Camera-type eye (tissue), 1 donor: ENCODE measurements around the gene TECPR2. TPM values are rescaled to one million over a fixed set of nuclear protein-coding genes. Genes with fewer than 3 reads are reported as not detected.

Source experiments
- total RNA-seq: library from RNA; depleted of rRNA; stranded (reverse); fragments of >200 nt; gene quantifications from one replicate; pipeline ENCODE4 v1.2.3, GENCODE V29; 2014

Gene TECPR2, protein sequence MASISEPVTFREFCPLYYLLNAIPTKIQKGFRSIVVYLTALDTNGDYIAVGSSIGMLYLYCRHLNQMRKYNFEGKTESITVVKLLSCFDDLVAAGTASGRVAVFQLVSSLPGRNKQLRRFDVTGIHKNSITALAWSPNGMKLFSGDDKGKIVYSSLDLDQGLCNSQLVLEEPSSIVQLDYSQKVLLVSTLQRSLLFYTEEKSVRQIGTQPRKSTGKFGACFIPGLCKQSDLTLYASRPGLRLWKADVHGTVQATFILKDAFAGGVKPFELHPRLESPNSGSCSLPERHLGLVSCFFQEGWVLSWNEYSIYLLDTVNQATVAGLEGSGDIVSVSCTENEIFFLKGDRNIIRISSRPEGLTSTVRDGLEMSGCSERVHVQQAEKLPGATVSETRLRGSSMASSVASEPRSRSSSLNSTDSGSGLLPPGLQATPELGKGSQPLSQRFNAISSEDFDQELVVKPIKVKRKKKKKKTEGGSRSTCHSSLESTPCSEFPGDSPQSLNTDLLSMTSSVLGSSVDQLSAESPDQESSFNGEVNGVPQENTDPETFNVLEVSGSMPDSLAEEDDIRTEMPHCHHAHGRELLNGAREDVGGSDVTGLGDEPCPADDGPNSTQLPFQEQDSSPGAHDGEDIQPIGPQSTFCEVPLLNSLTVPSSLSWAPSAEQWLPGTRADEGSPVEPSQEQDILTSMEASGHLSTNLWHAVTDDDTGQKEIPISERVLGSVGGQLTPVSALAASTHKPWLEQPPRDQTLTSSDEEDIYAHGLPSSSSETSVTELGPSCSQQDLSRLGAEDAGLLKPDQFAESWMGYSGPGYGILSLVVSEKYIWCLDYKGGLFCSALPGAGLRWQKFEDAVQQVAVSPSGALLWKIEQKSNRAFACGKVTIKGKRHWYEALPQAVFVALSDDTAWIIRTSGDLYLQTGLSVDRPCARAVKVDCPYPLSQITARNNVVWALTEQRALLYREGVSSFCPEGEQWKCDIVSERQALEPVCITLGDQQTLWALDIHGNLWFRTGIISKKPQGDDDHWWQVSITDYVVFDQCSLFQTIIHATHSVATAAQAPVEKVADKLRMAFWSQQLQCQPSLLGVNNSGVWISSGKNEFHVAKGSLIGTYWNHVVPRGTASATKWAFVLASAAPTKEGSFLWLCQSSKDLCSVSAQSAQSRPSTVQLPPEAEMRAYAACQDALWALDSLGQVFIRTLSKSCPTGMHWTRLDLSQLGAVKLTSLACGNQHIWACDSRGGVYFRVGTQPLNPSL (N-terminal part only)
- 32.9 TPM for total RNA-seq

DNA sequence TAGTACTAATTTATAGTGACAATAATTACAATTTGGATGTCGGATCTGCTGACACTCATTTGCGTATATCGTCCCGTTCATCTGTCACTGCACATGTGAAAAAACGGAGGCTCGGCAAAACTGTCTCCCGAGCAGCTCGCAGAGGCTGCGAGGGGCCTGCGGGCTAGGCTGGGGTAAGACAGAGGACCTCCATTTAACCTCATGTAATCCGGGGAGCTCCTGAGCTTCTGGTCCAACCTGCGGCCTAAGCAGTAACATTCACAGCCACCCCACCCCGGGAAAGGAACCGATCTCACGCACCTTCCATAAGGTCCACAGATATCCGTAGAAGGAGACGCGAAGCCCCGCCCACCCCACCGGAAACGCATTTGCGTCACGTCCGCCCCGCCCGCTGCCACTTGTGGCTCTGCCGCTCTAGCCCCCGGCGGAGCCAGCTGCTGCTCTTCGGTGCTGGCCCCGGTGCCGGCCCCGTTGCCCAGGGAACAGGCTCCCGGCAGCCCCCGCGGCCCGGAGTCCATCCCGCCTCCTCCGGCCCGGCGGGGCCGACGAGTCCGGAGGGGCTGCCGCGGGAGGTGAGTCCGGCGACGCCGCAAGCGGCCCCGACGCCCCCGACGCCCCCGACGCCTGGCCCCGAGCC is at the start of gene TECPR2, which contains the start of gene CINP:
Gene TECPR2, plus strand, starts transcription at position 397 of the 637 bp plus-strand sequence. CDS start 13,781 bp downstream, outside the sequence.
Gene CINP, minus strand, starts transcription at position 346 of the 637 bp plus-strand sequence. Its CDS starts 39 bp downstream, at position 307.

DNA sequence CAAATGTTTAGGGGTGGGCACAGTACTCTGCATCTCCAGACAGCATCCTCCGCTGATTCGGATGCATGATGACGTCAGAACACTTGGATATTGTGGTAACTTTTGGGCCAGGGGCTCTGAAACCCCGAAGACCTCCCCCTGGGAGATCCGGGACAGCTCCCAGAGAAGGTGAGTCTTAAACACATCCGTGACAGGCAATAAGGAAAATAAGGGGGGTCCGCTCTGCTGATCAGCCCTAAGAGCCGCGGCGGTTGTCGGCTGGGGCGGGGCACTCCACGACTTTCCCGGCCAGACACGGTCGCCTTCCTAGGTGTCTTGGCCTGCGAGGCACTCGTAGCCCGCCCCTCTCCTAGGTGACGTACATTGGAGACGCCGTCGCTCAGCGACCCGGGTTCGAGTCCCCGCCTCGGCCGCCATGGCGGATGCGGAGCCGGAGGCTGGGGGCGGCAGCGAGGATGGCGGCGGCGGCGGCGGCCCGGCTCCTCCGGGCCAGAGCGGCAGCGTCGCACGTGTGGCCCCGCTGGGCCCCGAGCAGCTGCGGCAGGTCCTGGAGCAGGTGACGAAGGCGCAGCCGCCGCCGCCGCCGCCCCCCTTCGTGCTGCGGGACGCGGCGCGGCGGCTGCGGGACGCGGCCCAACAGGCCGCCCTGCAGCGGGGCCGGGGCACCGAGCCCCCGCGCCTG is 43.2 kb upstream of the TECPR2 start, which contains the start of gene ZNF839:
Gene ZNF839, plus strand, starts transcription at position 396 of the 682 bp plus-strand sequence. Its CDS starts 20 bp downstream, at position 416.

DNA sequence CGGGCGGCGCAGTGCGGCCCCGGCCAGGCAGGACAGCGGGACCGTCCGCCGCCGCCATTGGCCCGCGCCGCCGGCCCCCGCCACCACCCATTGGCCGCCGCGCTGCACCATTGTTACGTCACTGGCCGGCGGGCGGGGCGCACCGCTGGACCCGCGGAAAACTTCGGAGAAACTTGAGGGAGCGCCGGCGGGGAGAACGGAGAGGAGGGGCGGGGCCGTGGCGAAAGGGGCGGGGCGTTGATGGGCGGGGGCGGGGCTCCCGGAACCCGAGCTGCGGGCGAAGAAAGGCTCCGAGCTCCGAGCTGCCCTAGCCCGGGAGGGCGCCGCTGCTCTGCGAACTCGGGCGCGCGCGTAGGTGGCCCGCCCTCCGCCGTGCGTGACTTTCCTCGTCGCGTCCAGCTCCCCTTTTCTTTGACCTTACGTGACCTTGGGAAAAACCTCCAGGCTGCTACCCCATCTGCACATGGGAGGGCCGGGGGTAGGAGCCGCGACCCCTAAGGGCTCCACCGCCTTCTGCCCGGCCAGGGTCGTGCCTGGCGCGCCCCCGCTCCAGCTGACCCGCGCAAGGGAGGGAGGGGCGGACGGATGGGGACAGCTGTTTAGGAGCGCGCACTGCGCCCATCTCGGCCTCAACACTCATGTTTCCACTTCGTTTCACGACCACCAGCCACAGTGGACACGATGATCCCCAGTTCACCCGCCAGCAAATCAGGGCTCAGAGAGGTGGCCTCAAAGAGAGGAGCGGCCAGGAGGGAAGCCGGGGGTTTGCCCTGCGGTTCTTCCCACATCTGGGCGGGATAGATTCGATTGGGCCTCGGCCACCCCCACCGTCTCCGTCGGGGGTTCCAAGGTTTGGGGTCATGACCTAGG is 147.2 kb downstream of the TECPR2 start, which contains the start of gene ANKRD9:
Gene ANKRD9, minus strand, starts transcription at position 31 of the 870 bp plus-strand sequence. CDS start 1,887 bp downstream, outside the sequence.

Other genes with a start within 250 kb of the TECPR2 start
- 55.5 TPM for gene WDR20, start 223.0 kb upstream of the TECPR2 start, total RNA-seq
- gene MOK, start 57.8 kb upstream of the TECPR2 start, total RNA-seq, result 70.4 TPM
- 13.2 TPM for gene ZNF839, start 43.2 kb upstream of the TECPR2 start, total RNA-seq
- gene CINP, start 51 bp upstream of the TECPR2 start, total RNA-seq, result 33.4 TPM
- gene ANKRD9, start 146.8 kb downstream of the TECPR2 start, total RNA-seq, result 8.1 TPM
- gene RCOR1, start 229.7 kb downstream of the TECPR2 start, total RNA-seq, result 23.3 TPM